Measurements from ENCODE around the gene COL13A1.

- TF ChIP-seq NRF1 (IDR thresholded peaks at IDR 0.05; ENCODE audit: low read depth, low read length) (no peak), CTCF (IDR thresholded peaks at IDR 0.05) (no peak), POLR2AphosphoS5 (IDR thresholded peaks at IDR 0.05; ENCODE audit: low read depth, low read length) (no peak), EP300 (IDR thresholded peaks at IDR 0.05; ENCODE audit: borderline replicate concordance in 1 of 2, low read depth in 1 of 2, low read length in 1 of 2) (no peak), RAD21 (IDR thresholded peaks at IDR 0.05; ENCODE audit: low read length) (no peak), REST (IDR thresholded peaks at IDR 0.05; ENCODE audit: low read depth, low read length) (no peak), USF2 (IDR thresholded peaks at IDR 0.05; ENCODE audit: borderline replicate concordance, low read depth, low read length) (no peak), NFIC (IDR thresholded peaks at IDR 0.05; ENCODE audit: borderline replicate concordance) (no peak)
- TF ChIP-seq, protein P1, sequence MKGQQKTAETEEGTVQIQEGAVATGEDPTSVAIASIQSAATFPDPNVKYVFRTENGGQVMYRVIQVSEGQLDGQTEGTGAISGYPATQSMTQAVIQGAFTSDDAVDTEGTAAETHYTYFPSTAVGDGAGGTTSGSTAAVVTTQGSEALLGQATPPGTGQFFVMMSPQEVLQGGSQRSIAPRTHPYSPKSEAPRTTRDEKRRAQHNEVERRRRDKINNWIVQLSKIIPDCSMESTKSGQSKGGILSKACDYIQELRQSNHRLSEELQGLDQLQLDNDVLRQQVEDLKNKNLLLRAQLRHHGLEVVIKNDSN (IDR thresholded peaks at IDR 0.05; ENCODE audit: borderline replicate concordance, low read depth): no peak
These were observed 148.1 kb downstream of the COL13A1 start for GRCh38 chr10:69949770-69950169.

All from SK-N-SH (cell line).